ENCODE results near the gene WDR1.
A peak's percentile ranks its signal among the peaks of the same experiment; 100 is the strongest.

- TF ChIP-seq POLR2AphosphoS5 (IDR thresholded peaks at IDR 0.05; ENCODE audit: low read depth, low read length) = peak; percentile 99
- no peak for TF ChIP-seq CTCF (IDR thresholded peaks at IDR 0.05 in 2 of 3, conservative IDR thresholded peaks at IDR 0.05 in 1 of 3; ENCODE audit: borderline replicate concordance in 1 of 3, insufficient read depth in 1 of 3, low read depth in 2 of 3, low read length in 2 of 3)
- peak; percentile 93 for TF ChIP-seq POLR2A (IDR thresholded peaks at IDR 0.05; ENCODE audit: borderline replicate concordance, extremely low read depth, insufficient read depth, insufficient read length)
- peak; percentile 56 for TF ChIP-seq MAX (IDR thresholded peaks at IDR 0.05)
- TF ChIP-seq JUND (IDR thresholded peaks at IDR 0.05) = no peak
- TF ChIP-seq EZH2 (IDR thresholded peaks at IDR 0.05) = no peak
- TF ChIP-seq EGR1 (IDR thresholded peaks at IDR 0.05; ENCODE audit: low read depth) = peak; percentile 85
- peak; percentile 25 for TF ChIP-seq SP1 (IDR thresholded peaks at IDR 0.05; ENCODE audit: low read depth)
- TF ChIP-seq EZH2phosphoT487 (IDR thresholded peaks at IDR 0.05; ENCODE audit: borderline replicate concordance) = no peak
- TF ChIP-seq REST (IDR thresholded peaks at IDR 0.05; ENCODE audit: low read depth) = no peak
- TF ChIP-seq ZBTB33 (IDR thresholded peaks at IDR 0.05; ENCODE audit: extremely low read depth, insufficient replicate concordance, low read length) = no peak
- TF ChIP-seq RAD21 (IDR thresholded peaks at IDR 0.05; ENCODE audit: low read depth) = no peak
- peak; percentile 86 for TF ChIP-seq SIN3A (IDR thresholded peaks at IDR 0.05; ENCODE audit: low read depth)
Observed at GRCh38 chr4:10116569-10117358, at the start of gene WDR1.
